GM21390 (cell line): ENCODE results near the gene CPNE4.
"Not testable (repeated sequence)": the region's sequence is repeated elsewhere in the genome, so short reads cannot be mapped to it uniquely, and the experiment has no call there.

Source experiments
- ATAC-seq: cut with Tn5 transposase; IDR thresholded peaks from one replicate; pipeline ENCODE4 v1.9.1; 2021; ENCODE audit not compliant: unreplicated experiment

CPNE4 gene

DNA sequence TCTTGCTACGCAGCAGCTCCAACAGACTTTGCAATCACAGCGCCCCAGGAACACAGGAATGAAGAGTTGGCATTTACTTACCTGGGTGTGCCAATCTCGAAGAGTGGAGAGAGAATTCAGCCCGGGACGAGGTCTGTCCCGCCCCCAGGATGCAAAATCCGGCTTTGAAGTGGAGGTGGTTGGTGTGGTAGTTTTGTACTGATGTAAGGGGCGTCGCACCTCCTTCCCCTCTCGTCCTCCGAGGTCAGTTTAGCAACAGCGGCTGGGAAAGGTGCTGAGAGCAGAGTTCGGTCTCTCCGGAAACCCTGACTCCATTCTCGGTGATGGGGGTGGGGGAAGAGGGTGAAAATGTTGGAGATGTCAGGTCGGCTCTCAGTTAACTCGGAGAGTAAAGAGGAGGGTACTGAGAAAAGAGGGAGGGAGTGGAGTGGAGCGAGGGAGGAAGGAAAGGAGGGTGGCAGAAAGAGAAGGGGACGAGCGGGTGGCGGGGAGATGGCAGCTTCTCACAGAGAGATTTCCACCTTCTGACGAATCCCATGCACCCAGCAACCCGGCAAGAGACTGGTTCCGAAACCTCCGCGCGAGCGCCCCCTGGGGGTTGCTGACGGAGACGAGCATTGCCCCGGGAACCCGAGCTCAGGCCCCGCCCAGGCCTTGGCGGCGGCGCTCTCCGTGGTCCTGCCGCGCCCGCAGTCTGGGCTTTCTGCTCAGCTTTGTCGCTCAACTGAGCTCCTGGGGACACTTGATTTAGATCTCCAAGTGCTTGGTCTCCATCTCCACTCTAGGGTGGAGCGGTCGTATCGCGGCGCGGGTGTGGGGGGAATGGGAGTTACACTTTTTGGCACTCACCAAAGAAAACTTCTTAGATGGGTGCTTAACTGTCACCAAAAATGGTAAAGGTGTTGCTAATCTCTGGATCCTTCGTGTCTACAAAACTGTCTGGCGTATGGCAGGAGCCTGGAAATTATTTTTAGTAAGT, at the start of gene CPNE4:
Gene CPNE4 (minus strand): TSS at position 529 of the 979 bp plus-strand sequence.
- peak; percentile 89 for ATAC-seq

DNA sequence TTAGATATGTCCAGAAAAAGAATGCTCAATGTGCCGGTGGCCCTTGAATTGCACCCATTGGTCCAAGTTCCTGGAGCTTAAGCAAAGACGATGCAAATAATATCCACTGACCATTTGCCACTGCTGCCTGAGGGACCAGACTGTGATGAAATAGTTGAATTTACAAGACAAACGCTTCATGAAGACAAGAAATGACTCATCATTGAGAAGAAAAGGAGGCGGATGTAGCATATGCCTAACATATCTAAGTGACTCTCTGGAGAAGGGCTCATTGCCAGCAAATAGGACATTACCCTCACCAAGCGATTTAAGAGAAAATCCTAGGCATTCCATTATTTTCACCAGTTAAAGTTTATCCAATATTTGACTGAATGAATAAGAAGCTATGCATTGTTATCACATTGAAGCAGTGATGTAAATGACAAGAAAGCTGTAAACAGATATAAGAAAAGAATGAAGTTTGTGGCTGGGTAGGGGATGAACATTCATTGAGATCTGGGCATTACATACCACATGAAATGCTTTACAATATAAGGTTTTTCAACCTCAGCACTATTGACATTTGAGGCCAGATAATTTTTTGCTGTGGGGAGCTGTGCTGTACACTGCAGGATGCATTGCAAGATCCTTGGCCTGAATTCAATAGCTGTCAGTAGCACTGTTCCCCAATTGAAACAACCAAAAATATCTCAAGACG, 48.9 kb upstream of the CPNE4 start:
- no peak for ATAC-seq

DNA sequence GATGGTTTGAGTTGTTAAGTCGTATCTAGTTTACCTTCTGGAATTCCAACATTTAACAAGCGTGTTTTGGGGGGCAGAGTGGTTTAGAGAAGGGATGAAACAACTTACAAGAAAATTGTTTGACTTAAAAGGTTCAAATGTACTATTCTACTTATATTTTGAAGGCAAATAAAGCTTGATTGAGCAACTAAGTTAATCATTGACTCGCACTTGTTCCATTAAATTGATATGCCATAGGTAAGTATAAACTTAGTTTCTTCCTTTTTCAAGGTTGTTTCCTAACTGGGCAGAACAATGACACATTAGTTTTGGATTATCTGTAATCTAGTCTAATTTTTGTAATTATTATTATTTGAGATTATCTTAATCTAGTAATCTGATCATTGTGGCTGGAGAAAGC, 48.3 kb upstream of the CPNE4 start:
- no peak for ATAC-seq

DNA sequence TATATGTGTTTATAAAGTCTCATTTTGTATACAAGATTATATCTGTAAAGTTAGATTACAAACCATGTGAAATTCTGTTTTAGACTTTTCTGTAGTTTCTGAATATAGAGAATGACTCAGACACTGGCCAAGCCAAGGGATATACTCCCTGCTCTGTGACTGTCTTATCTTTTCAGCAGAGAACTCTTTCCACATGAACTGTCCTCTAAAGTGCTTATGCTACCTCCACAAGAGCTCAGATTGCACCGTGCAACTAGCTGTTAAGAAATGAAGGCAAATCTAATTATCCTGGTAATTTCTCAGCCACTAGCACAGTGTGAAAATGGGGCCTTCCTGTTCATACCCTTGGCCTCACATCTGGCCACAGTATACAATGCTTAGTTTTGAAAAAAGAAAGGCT, 44.3 kb upstream of the CPNE4 start:
- no peak for ATAC-seq

DNA sequence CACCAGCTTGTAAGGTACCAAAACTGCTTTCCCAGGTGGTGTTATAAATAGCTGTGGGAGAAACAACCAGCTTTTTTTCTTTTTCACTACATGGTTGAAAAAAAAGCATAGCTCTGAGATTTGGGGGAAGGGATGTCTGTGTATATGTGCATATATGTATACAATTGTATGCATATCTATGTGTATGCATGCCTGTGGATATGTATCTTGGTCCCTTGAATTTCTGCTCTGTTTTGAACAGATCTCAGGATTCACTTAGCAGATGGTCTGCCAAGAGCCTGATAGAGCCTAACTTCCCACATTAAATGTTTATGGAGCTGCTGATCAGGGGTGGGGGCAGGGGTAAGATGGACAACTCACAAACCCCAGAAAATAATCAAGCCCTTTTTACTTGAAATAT, 39.0 kb upstream of the CPNE4 start:
- ATAC-seq: no peak

DNA sequence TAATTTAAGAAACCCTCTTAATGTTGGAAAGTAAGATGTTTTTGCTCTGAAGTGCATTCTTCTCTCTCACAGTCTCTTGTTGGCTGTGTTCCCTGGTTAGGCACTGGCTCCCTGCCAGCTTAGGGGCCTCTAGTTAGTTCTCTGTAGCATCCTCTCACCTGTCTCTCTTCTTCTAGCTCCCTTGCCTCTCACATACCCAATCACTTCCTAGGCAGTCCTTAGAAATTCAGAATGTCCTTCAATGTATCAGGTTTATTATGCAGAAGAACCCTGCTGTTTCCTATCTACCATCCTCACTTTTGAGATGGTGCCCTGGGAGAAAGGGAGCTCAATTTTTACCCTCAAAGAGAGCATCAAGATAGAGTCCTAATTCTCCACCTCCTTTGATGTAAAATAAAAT, 36.2 kb upstream of the CPNE4 start:
- ATAC-seq: no peak

DNA sequence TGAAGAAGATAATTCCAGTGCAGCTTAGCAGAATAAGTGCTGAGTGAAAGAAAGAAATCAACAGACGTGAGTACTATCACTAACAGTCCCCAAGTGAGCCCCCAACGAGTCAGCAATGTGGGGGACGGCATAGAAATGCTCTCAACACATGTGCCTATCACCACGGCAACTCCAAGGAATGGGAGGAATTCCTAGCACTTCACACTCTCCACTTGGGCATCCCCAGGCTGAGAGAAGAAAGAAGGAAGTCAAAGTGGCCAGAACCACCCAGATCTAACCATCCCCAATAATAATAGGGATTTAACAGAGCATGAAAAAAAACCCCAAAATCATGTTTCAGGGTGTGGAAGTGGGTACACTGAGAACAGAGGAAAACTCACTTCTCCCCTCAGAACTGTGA, 29.3 kb upstream of the CPNE4 start:
- ATAC-seq: no peak

DNA sequence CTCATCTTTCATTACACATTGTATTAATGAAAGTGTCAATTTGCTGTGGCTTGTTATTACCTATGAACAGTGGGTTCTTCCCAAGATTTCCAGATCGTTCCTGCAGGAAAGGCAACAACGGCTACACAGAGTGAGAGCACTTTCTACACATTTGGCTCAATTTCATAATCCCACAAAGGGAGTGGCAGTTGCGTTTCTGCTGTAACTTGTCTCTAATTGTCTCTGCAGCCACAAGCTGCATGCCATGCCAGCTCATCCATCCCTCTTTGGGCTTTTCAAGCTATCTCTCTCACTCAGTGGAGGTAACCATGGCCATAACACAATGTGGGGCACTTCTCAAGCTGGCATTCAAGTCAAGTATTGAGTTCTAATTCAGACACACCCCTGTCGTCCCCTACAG, 27.7 kb upstream of the CPNE4 start:
- ATAC-seq: no peak

- no peak for ATAC-seq
Measured at GRCh38 chr3:132055872-132056271, 21.1 kb upstream of the CPNE4 start.

- no peak for ATAC-seq
Measured at GRCh38 chr3:132047209-132047608, 12.4 kb upstream of the CPNE4 start.

DNA sequence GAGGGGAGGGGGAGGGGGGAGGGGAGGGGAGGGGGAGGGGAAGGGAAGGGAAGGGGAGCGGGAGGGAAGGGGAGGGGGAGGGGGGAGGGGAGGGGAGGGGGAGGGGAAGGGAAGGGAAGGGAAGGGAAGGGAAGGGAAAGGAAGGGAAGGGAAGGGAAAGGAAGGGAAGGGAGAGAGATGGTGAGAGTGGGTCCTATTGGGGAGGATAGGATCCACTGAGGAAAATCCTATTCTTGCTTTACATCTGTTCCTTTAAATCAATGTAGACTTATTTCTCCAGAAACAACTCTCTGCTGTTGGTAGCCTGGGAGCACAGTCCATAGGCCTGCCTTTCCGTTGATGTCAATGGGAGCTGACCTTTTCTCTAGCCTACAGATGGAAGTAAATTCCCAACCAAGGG, 10.1 kb upstream of the CPNE4 start:
- not testable (repeated sequence) for ATAC-seq

DNA sequence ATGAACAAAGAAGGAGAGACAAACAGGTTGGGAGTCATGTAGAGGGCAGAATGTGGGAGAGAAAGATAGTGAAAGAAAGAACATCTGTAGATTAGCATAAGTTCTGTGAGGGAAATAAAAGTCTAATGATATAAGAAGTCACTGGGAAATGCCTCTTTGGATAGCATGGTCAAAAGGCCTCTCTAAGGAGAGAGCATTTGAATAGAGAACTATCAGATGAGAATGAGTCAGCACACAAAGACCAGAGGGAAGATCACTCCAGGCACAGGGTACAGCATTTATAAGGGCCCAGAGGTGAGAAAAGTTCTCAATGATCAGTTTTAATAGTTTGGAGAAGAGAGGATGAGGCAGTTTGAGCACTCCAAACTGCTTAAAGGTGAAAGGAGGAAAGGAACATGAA, 7.9 kb upstream of the CPNE4 start:
- ATAC-seq: no peak

- no peak for ATAC-seq
Measured at GRCh38 chr3:132038198-132038825, 3.5 kb upstream of the CPNE4 start.

- no peak for ATAC-seq
Measured at GRCh38 chr3:132037581-132037980, 2.8 kb upstream of the CPNE4 start.

DNA sequence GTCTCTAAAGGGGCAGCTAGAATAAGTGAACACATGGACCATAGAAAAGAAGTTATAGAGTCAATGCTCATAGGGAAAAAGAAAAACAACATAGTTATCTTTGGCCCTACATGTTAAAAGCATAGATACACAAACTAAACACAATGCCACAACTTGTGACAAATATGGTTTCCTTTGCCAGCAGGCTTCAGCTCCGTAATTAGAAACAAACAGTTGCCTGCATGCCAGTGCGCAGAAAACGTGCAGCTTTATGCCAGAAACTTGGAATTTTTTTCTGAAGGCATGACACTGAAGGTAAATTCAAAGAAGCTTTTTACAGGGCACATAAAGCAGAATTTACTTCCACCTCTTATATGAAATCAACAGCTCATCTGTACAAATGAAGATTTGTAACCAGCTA, 2.2 kb upstream of the CPNE4 start:
- no peak for ATAC-seq

DNA sequence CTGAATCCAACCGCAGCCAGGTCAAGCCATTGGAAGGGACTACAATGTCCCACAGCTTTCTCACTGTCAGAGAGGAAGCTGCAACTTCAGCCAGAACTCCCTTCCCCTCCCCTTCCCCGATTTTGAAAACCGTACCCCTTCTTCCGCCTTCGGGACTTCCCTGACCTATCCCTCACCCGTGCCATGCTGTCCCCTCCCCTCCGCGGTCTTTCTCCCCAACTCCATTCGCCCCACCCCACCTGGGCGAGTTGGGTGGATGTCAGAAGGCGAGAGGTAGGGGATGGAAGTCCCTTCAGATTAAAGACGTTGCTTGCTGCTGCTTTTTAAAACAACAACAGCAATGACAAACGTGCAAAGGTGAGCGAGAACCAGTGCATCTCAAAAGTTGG, 723 bp downstream of the CPNE4 start:
- ATAC-seq: no peak

DNA sequence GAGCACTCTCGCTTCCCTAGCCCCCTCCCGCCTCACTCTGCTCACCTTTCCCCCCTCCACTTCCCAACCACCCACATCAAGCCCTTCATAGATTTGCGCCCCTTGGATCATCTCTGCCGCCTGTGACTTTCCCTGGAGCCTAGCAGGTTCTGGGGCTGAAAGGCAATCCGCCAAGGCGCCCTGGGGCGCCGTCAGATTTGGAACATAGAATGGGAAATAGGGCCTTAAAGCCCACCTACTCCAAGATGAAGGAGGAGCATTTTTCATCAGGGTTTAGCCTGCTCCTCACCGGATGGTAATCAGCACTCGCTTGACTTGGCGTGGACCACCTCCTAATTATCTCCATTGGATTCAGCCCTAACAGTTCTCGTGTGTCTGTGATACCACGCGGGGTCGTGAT, 1.3 kb downstream of the CPNE4 start:
- ATAC-seq: no peak

GRCh38 chr3:132032959-132033358, 1.9 kb downstream of the CPNE4 start:
- ATAC-seq: no peak

GRCh38 chr3:132029182-132029902, 5.5 kb downstream of the CPNE4 start:
- ATAC-seq: peak; percentile 85

DNA sequence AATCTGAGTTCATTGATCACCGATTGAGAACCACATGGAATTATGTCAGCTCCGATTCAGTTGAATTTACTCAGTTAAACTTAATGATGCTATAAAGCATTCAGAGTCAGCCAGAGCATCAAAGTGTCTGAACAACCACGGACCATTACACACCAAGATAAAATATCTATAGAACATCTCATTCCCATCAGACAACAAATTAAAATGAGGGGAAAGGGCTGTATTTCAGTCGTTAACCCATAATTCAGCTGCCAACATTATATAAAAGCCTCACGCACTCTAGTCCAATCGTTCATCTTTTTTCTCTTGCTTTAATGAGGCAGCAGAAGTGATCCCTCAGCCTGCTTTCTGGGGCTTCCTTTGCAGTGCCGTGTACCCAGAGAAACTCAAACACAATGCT, 11.9 kb downstream of the CPNE4 start:
- ATAC-seq: no peak

DNA sequence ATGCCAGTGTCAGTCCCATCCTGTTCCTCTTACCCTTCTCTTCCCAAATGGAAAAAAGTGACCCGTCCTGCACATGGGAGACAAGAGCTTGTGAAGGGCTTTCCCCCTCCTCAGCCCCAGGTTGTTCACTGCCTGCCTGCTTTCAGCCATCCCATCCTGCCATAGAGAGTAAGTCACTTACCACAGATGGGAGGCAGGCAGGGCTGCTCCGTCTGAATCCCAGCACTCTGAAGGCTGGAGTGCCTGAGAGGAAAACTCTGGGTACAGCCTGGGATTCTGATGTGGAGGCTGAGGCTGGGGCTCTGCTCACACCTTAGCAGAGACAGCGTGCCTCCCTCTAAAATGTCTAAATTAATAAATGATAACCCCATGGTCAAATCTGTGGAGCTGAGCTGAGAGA, 14.8 kb downstream of the CPNE4 start:
- no peak for ATAC-seq
